Tibial nerve (tissue), 4 donors: ENCODE results near the gene PIAS2. TPM values are rescaled to one million over a fixed set of nuclear protein-coding genes. Genes with fewer than 3 reads are reported as not detected.

Experiments
- DNase-seq, 2 donors: peaks; one replicate each; pipeline ENCODE4 v3.0.0-alpha.2; 2019; ENCODE audit warnings: low spot score in 2 of 2
- H3K27ac ChIP-seq, 4 donors: fragments of 200-600 bp; sonication (generic) in 3 of 4; one replicate each; pipeline ENCODE4 v1.5.1; 2017 to 2019; ENCODE audit warnings: mild to moderate bottlenecking in 1 of 4
- H3K27me3 ChIP-seq, 2 donors: fragments of 200-600 bp; sonication (generic) in 1 of 2; one replicate each; pipeline versions ENCODE4 v1.5.1 to v1.6.0; 2017 to 2019
- H3K36me3 ChIP-seq, 3 donors: fragments of 200-600 bp; sonication (generic); one replicate each; pipeline ENCODE4 v1.5.1; 2018 to 2019
- H3K4me1 ChIP-seq, 4 donors: fragments of 200-600 bp; sonication (generic) in 3 of 4; one replicate each; pipeline ENCODE4 v1.5.1; 2017 to 2019
- H3K4me3 ChIP-seq, 4 donors: fragments of 200-600 bp; sonication (generic) in 3 of 4; one replicate each; pipeline ENCODE4 v1.5.1; 2017 to 2019; ENCODE audit warnings: mild to moderate bottlenecking in 1 of 4, moderate library complexity in 1 of 4
- H3K9me3 ChIP-seq, 4 donors: fragments of 200-600 bp; sonication (generic) in 3 of 4; one replicate each; pipeline ENCODE4 v1.5.1; 2017 to 2019
- EP300 ChIP-seq, 2 donors: sonication (generic); formaldehyde crosslinking; IDR thresholded peaks; one replicate each; pipeline ENCODE4 v1.6.1; 2017; ENCODE audit warnings: antibody characterized with exemption in 2 of 2, mild to moderate bottlenecking in 1 of 2
- POLR2A ChIP-seq, 2 donors: fragments of 450-650 bp; IDR thresholded peaks; one replicate each; pipeline ENCODE4 v1.6.1; 2017; ENCODE audit warnings: antibody characterized with exemption in 2 of 2, mild to moderate bottlenecking in 2 of 2, moderate library complexity in 2 of 2
- WGBS, 2 donors: methylation state at CpG; one replicate each; pipeline ENCODE4 v1.1.5; 2018; 5-methylcytosine and 5-hydroxymethylcytosine counted together
- total RNA-seq, 4 donors: library from RNA; depleted of rRNA; stranded (reverse); fragments of >200 nt; gene quantifications; one replicate each; pipeline ENCODE4 v1.1.0, GENCODE V29; 2016
- TF ChIP-seq, protein P1 (sequence below), 5 experiments: fragments of 200-600 bp in 3 of 5; fragments of 450-650 bp in 2 of 5; sonication (generic) in 3 of 5; IDR thresholded peaks; one replicate each; pipeline ENCODE4 v1.5.1; 2016 to 2019; ENCODE audit warnings: antibody characterized with exemption in 5 of 5, mild to moderate bottlenecking in 3 of 5, moderate library complexity in 2 of 5

PIAS2 gene
- total RNA-seq, 4 donors from 2014 or later, result 18.8 to 25.3 (median 22.0) TPM

DNA sequence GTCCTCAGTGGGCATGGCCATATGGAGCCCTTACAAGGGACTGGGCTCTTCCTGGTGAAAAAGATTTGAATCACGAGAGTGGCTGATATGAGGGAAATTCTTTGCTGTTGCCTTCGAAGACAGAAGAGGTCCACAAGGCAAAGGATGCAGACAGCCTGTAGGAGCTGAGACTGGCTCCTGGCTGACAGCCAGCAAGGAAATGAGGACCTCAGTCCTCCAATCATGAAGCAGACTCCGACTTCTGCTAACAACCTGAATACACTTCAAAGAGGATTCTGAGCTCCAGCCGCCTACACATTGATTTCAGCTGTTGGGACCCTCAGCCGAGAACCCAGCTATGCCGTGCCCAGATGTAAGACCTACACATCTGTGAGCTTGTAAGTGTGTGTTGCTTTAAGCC is 157.4 kb downstream of the PIAS2 start:
- Histone ChIP-seq H3K4me3 (no peak overlapping the region), H3K9me3 (no peaks in the 10 kb centered on the region), H3K4me1 (peaks cover 0 to 30% (median 3%) of the 10 kb centered on the region in 4 donors), H3K36me3 (no peaks in the 10 kb centered on the region), H3K27ac (no peak overlapping the region), H3K27me3 (peaks cover 0 to 50% of the 10 kb centered on the region in 2 donors)
- TF ChIP-seq POLR2A (IDR thresholded peaks at IDR 0.05) (no peak), EP300 (IDR thresholded peaks at IDR 0.05) (no peak)
- TF ChIP-seq, protein P1, sequence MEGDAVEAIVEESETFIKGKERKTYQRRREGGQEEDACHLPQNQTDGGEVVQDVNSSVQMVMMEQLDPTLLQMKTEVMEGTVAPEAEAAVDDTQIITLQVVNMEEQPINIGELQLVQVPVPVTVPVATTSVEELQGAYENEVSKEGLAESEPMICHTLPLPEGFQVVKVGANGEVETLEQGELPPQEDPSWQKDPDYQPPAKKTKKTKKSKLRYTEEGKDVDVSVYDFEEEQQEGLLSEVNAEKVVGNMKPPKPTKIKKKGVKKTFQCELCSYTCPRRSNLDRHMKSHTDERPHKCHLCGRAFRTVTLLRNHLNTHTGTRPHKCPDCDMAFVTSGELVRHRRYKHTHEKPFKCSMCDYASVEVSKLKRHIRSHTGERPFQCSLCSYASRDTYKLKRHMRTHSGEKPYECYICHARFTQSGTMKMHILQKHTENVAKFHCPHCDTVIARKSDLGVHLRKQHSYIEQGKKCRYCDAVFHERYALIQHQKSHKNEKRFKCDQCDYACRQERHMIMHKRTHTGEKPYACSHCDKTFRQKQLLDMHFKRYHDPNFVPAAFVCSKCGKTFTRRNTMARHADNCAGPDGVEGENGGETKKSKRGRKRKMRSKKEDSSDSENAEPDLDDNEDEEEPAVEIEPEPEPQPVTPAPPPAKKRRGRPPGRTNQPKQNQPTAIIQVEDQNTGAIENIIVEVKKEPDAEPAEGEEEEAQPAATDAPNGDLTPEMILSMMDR (IDR thresholded peaks at IDR 0.05), result no peak
- 39 to 44% methylated on average over 6 of the region's 6 CpGs for WGBS, 2 donors
- DNase-seq, result no peak

DNA sequence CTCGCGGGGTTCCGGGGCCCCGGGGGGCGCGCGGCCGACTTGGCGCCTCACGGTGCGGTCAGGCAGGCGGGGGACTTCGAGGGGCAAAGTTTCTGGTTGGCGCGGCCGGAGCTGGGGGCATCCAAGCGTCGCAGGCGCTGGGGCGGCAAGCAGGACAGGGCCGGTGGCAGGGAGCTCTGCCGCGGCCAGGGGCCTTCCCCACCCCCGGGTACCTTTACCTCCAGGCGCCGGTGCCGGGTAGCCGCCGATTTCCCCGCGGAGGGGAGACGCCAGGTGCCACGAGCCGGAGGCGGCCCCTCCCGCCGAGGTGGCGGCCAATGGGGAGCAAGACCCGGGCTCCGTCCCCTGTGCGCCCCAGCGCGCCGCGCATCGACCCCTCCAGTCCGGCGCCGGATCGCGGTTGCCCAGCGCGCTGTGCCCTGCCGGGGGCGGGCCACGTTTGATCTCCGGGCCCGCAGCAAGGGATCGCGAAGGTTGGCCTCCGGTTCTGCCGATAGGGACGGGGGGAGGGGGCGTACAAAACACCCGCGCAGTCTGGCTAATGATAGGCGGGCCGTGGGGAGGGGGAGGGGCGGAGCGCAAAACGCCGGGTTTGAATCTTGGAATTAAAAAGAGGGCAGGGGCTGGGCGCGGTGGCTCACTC is 160.6 kb downstream of the PIAS2 start, which contains the start of gene ST8SIA5:
TSS of gene ST8SIA5 (minus strand) at position 495 of the 643 bp plus-strand sequence. CDS start 545 bp downstream, outside the sequence.
- Histone ChIP-seq H3K9me3 (no peaks in the 10 kb centered on the region), H3K4me3 (peak within 1 kb of the TSS in 1 of 4 donors; percentile 27), H3K27me3 (peaks cover 0 to 61% of the 10 kb centered on the region in 2 donors), H3K36me3 (no peaks in the 10 kb centered on the region), H3K27ac (no peak within 1 kb of the TSS), H3K4me1 (peaks cover 0 to 30% (median 3%) of the 10 kb centered on the region in 4 donors)
- DNase-seq, result no peak
- 1 to 3% methylated on average over 35 to 43 of the region's 74 CpGs for WGBS, 2 donors
- no peak for TF ChIP-seq EP300 (IDR thresholded peaks at IDR 0.05)
- no peak for TF ChIP-seq POLR2A (IDR thresholded peaks at IDR 0.05)

- Histone ChIP-seq H3K36me3 (no peaks in the 10 kb centered on the region), H3K27ac (no peak overlapping the region), H3K9me3 (no peaks in the 10 kb centered on the region), H3K27me3 (peaks cover 0 to 61% of the 10 kb centered on the region in 2 donors), H3K4me1 (peaks cover 0 to 30% (median 3%) of the 10 kb centered on the region in 4 donors), H3K4me3 (peak overlapping the region in 1 of 4 donors; percentile 27)
- WGBS, 2 donors, result 4% methylated on average over 19 to 34 of the region's 41 CpGs
- no peak for DNase-seq
- TF ChIP-seq POLR2A (IDR thresholded peaks at IDR 0.05) (no peak), EP300 (IDR thresholded peaks at IDR 0.05) (no peak)
- TF ChIP-seq, protein P1 (IDR thresholded peaks at IDR 0.05), result no peak
Observed at GRCh38 chr18:46756025-46756558, 161.2 kb downstream of the PIAS2 start.

DNA sequence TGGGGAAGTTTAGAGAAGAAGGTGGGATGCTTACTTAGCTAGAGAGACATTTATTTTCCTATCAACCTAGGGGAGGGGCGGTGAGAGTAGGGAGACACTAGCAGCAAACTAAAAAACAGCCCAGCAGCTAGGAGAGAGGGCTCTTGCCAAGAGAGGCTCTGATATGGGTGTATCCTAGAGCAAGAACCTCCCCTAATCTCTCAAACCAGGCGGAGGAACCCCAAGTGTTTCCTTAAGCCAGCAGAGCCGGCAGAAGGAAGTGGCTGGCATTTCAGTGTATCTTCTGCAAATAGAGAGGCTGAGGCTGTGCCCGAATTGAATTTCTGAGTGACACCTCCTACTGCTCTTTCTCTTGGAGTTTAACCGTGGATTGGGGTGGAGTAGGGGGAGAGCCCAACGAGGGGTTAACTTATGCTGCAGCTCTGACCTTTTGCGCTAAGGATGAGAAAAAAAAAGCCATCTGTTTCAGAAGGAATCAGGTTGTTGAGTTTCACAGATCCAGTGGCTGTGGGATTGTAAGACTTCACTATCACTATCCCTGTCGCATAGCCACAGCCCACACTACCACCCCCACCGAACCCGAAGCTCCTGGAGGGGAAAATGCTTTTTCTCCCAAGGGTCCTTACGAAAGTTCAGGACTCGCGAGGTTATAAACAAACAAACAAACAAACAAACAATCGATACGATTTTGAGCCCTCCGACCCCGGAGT is 161.8 kb downstream of the PIAS2 start:
- TF ChIP-seq EP300 (IDR thresholded peaks at IDR 0.05), result no peak
- no peak for TF ChIP-seq POLR2A (IDR thresholded peaks at IDR 0.05)
- TF ChIP-seq, protein P1 (IDR thresholded peaks at IDR 0.05), result no peak
- 6 to 9% methylated on average over 17 of the region's 17 CpGs for WGBS, 2 donors
- H3K27me3 ChIP-seq, result peaks cover 0 to 61% of the 10 kb centered on the region in 2 donors
- H3K4me3 ChIP-seq, result no peak overlapping the region
- H3K4me1 ChIP-seq, result peaks cover 0 to 30% (median 3%) of the 10 kb centered on the region in 4 donors
- H3K36me3 ChIP-seq, result no peaks in the 10 kb centered on the region
- H3K9me3 ChIP-seq, result no peaks in the 10 kb centered on the region
- no peak for DNase-seq
- H3K27ac ChIP-seq, result no peak overlapping the region

GRCh38 chr18:46754661-46755292 is 162.5 kb downstream of the PIAS2 start:
- TF ChIP-seq EP300 (IDR thresholded peaks at IDR 0.05) (no peak), POLR2A (IDR thresholded peaks at IDR 0.05) (no peak)
- TF ChIP-seq, protein P1 (IDR thresholded peaks at IDR 0.05), result no peak
- Histone ChIP-seq H3K4me1 (peaks cover 0 to 30% (median 3%) of the 10 kb centered on the region in 4 donors), H3K36me3 (no peaks in the 10 kb centered on the region), H3K27me3 (peaks cover 0 to 58% of the 10 kb centered on the region in 2 donors), H3K9me3 (no peaks in the 10 kb centered on the region), H3K27ac (no peak overlapping the region), H3K4me3 (no peak overlapping the region)
- no peak for DNase-seq
- 51 to 68% methylated on average over 9 to 12 of the region's 13 CpGs for WGBS, 2 donors
